HG03469 (cell line): ENCODE data around the gene ETFDH.
"Not testable (repeated sequence)": the region's sequence is repeated elsewhere in the genome, so short reads cannot be mapped to it uniquely, and the experiment has no call there.

Source experiments
- ATAC-seq: cut with Tn5 transposase; IDR thresholded peaks from one replicate; pipeline ENCODE4 v1.9.1; 2021; ENCODE audit warnings: mild to moderate bottlenecking, moderate library complexity, moderate number of reproducible peaks; ENCODE audit not compliant: unreplicated experiment

ETFDH gene

DNA sequence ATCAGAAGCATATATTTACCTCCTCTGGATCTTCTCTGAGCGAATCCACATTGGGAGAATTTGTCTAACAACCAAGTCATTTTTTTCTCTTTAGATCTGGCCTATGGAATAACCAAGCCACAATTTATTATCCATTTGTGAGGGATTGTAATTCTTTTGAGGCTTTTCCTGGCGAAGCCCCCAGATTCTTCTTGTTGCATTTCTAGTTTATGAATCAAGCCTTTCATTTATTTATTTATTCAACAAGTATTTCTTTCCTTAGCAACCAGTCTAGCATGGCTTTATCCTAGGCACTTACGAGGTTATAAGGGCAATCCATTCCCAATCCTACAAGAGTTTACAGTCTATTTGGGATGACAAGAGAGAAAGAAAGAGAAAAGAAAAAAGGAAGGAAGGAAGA, 78.3 kb downstream of the ETFDH start:
- no peak for ATAC-seq

DNA sequence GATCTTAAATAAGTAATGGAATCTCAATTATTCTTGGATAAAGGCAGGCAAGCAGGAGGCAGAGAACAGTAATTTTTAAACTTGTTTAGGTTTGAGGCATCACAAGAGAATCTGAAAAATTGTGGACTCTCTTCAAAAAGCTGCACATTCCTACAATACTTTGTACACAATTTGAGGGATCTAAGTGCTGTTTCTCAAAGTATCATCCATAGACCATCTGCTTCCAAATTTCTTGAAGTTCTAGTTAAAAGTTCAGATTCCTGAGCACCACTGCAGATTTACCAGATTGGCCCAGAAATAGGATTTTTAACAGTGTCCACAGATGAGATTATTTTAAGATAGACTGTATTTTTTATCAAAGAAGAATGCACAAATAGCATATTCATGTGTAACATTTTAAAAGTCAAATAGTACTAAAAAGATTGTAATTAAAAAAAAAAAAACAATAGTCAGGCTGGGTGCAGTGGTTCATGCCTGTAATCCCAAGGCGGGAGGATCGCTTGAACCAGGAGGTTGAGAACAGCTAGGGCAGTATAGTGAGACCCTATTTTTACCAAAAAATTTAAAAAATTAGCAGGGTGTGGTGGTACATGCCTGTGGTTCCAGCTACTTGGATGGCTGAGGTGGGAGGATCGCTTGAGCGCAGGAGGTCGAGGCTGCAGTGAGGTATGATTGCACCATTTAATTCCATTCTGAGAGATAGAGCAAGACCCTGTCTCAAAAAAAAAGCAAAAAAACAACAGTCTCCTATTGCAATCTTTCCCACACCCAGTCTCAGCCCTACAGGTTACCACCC, 82.5 kb downstream of the ETFDH start:
- ATAC-seq: no peak

DNA sequence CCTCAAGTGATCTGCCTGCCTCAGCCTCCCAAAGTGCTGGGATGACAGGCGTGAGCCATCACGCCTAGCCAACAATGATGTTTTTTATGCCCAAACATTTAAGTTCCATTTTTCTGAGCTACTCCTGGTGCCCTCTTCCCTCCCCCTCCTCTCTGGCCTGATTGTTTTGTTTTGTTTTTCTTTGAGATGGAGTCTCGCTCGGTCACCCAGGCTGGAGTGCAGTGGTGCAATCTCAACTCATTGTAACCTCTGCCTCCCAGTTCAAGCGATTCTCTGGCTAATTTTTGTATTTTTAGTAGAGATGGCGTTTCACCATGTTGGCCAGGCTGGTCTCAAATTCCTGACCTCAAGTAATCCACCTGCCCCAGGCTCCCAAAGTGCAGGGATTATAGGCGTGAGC, 83.7 kb downstream of the ETFDH start:
- ATAC-seq: not testable (repeated sequence)

DNA sequence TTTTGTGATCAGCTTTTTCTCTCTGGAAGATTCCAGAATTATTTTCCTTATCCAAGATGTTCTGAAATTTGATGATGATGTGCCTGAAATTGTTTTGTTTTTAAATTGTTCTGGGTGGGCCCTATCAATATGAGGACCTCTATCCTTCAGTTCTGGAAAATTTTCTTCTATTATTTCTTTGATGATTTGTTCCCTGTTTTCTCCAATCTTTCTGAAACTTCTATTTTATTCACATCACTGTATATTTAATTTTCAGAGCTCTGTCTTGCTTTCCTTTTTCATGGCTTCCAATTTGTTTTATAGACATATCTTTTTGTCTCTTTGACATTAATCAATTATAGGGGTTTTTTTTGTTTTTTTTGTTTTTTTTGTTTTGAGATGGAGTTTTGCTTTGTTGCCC, 84.5 kb downstream of the ETFDH start:
- no peak for ATAC-seq

DNA sequence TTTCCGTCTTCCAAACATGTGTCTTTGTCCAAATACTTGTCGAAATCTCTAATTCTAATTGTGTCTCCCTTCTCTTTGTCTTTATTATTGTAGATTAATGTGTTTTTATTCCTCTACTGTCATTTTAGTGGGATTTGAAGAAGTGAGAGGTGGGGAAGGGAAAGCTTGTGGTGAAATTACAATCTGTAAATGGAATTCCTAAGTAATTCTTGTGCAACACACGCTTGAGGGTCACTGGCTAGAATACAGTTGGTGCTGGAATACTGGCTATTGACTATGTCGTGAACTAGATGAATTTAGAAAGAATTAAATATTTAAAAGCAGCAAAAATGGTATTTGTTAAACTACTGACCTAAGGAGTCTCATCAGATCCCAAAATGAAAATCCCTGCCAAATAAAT, 86.0 kb downstream of the ETFDH start:
- ATAC-seq: no peak

DNA sequence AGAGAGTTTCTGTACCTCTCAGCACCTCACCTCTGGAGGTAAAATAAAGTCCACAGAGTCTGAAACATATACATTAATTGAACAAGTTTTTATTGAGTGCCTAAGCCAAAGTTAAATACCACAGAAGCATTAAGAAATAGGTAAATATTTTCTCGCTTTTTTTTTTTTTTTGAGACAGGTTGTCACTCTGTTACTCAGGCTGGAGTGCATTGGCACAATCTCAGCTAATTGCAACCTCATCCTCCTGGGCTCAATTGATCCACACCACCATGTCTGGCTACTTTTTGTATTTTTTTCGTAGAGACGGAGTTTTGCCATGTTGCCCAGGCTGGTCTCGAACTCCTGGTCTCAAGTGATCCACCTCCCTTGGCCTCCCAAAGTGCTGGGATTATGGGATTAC, 86.6 kb downstream of the ETFDH start:
- ATAC-seq: no peak
